HEK293 (cell line): ENCODE data around the gene KLHL17.

Experiments
- GLI2 ChIP-seq: fragments of 450-650 bp; formaldehyde crosslinking; IDR thresholded peaks from 2 replicates; pipeline ENCODE4; 2017; ENCODE audit warnings: missing biosample characterization, missing genetic modification characterization, low read depth, borderline replicate concordance
- GLIS1 ChIP-seq: fragments of 450-650 bp; formaldehyde crosslinking; IDR thresholded peaks from 2 replicates; pipeline ENCODE4 v1.5.1; 2016; ENCODE audit warnings: missing biosample characterization, missing genetic modification characterization
- HOXA7 ChIP-seq: sonication (generic); formaldehyde crosslinking; IDR thresholded peaks from 2 replicates; pipeline ENCODE4 v1.8.1; 2022; ENCODE audit warnings: missing genetic modification reagents, borderline replicate concordance
- HOXC10 ChIP-seq: sonication (generic); formaldehyde crosslinking; IDR thresholded peaks from 2 replicates; pipeline ENCODE4 v1.8.1; 2023; ENCODE audit warnings: mild to moderate bottlenecking, missing genetic modification reagents
- KLF10 ChIP-seq: fragments of 450-650 bp; IDR thresholded peaks from 2 replicates; pipeline ENCODE4 v1.5.1; 2018; ENCODE audit warnings: missing biosample characterization, mild to moderate bottlenecking, missing genetic modification characterization
- MYNN ChIP-seq: fragments of 450-650 bp; formaldehyde crosslinking; IDR thresholded peaks from 2 replicates; pipeline ENCODE4 v1.5.1; 2016; ENCODE audit warnings: missing biosample characterization, missing genetic modification characterization, borderline replicate concordance
- PRDM1 ChIP-seq: fragments of 450-650 bp; formaldehyde crosslinking; IDR thresholded peaks from 2 replicates; pipeline ENCODE4; 2016; ENCODE audit warnings: missing biosample characterization, missing genetic modification characterization
- REPIN1 ChIP-seq: fragments of 450-650 bp; formaldehyde crosslinking; IDR thresholded peaks from 2 replicates; pipeline ENCODE4 v1.5.1; 2017; ENCODE audit warnings: missing biosample characterization, missing genetic modification characterization, low read depth
- SETDB1 ChIP-seq: IDR thresholded peaks from one replicate; pipeline ENCODE4 v1.6.1; 2017; ENCODE audit warnings: mild to moderate bottlenecking, low read length, moderate library complexity, mixed read lengths; ENCODE audit not compliant: insufficient read length
- TCF7L2 ChIP-seq: IDR thresholded peaks from 2 replicates; pipeline ENCODE4 v1.6.1; 2011; ENCODE audit warnings: low read depth, mild to moderate bottlenecking, inconsistent platforms, low read length, moderate library complexity, borderline replicate concordance
- ZBTB1 ChIP-seq: fragments of 450-650 bp; formaldehyde crosslinking; IDR thresholded peaks from 2 replicates; pipeline ENCODE4 v1.5.1; 2016; ENCODE audit warnings: missing biosample characterization, missing genetic modification characterization
- ZBTB11 ChIP-seq: fragments of 450-650 bp; formaldehyde crosslinking; conservative IDR thresholded peaks from 2 replicates; pipeline ENCODE4 v1.5.1; 2016; ENCODE audit warnings: low read depth, missing biosample characterization, missing genetic modification characterization
- ZBTB8A ChIP-seq: fragments of 450-650 bp; formaldehyde crosslinking; IDR thresholded peaks from 2 replicates; pipeline ENCODE4 v1.5.1; 2016; ENCODE audit warnings: missing biosample characterization, missing genetic modification characterization
- ZNF169 ChIP-seq: fragments of 450-650 bp; formaldehyde crosslinking; IDR thresholded peaks from 2 replicates; pipeline ENCODE4 v1.5.1; 2016; ENCODE audit warnings: missing biosample characterization, missing genetic modification characterization
- ZNF214 ChIP-seq: fragments of 450-650 bp; formaldehyde crosslinking; IDR thresholded peaks from 2 replicates; pipeline ENCODE4 v1.5.1; 2017; ENCODE audit warnings: missing biosample characterization, mild to moderate bottlenecking, missing genetic modification characterization, borderline replicate concordance
- ZNF248 ChIP-seq: fragments of 450-650 bp; formaldehyde crosslinking; IDR thresholded peaks from 2 replicates; pipeline ENCODE4 v1.5.1; 2017; ENCODE audit warnings: missing biosample characterization, missing genetic modification characterization
- ZNF350 ChIP-seq: fragments of 450-650 bp; formaldehyde crosslinking; IDR thresholded peaks from 2 replicates; pipeline ENCODE4 v1.5.0; 2017; ENCODE audit warnings: missing biosample characterization, mild to moderate bottlenecking, missing genetic modification characterization
- ZNF398 ChIP-seq: fragments of 450-650 bp; formaldehyde crosslinking; IDR thresholded peaks from 2 replicates; pipeline ENCODE4 v1.5.1; 2017; ENCODE audit warnings: missing biosample characterization, missing genetic modification characterization
- ZNF426 ChIP-seq: fragments of 450-650 bp; formaldehyde crosslinking; IDR thresholded peaks from 2 replicates; pipeline ENCODE4 v1.5.1; 2017; ENCODE audit warnings: missing biosample characterization, missing genetic modification characterization, mild to moderate bottlenecking, inconsistent platforms, moderate library complexity
- ZNF473 ChIP-seq: fragments of 450-650 bp; formaldehyde crosslinking; IDR thresholded peaks from 2 replicates; pipeline ENCODE4 v1.5.1; 2017; ENCODE audit warnings: missing biosample characterization, missing genetic modification characterization
- ZNF488 ChIP-seq: fragments of 450-650 bp; formaldehyde crosslinking; IDR thresholded peaks from 2 replicates; pipeline ENCODE4 v1.5.1; 2016; ENCODE audit warnings: missing biosample characterization, missing genetic modification characterization
- ZNF548 ChIP-seq: fragments of 450-650 bp; formaldehyde crosslinking; IDR thresholded peaks from 2 replicates; pipeline ENCODE4 v1.5.1; 2016; ENCODE audit warnings: missing biosample characterization, missing genetic modification characterization
- ZNF558 ChIP-seq: fragments of 450-650 bp; formaldehyde crosslinking; IDR thresholded peaks from 2 replicates; pipeline ENCODE4 v1.5.1; 2016; ENCODE audit warnings: missing biosample characterization, missing genetic modification characterization
- ZNF580 ChIP-seq: fragments of 450-650 bp; formaldehyde crosslinking; IDR thresholded peaks from 2 replicates; pipeline ENCODE4 v1.5.1; 2016; ENCODE audit warnings: missing biosample characterization, missing genetic modification characterization
- ZNF585B ChIP-seq: fragments of 450-650 bp; formaldehyde crosslinking; IDR thresholded peaks from 2 replicates; pipeline ENCODE4 v1.5.1; 2016; ENCODE audit warnings: missing biosample characterization, missing genetic modification characterization
- ZNF596 ChIP-seq: fragments of 450-650 bp; IDR thresholded peaks from 2 replicates; pipeline ENCODE4 v1.5.0; 2018; ENCODE audit warnings: missing biosample characterization, mild to moderate bottlenecking, missing genetic modification characterization, moderate library complexity
- ZNF701 ChIP-seq: fragments of 450-650 bp; formaldehyde crosslinking; IDR thresholded peaks from 2 replicates; pipeline ENCODE4 v1.5.1; 2016; ENCODE audit warnings: missing biosample characterization, missing genetic modification characterization
- ZNF707 ChIP-seq: fragments of 450-650 bp; formaldehyde crosslinking; IDR thresholded peaks from 2 replicates; pipeline ENCODE4 v1.5.1; 2016; ENCODE audit warnings: missing biosample characterization, missing genetic modification characterization
- ZNF76 ChIP-seq: fragments of 450-650 bp; formaldehyde crosslinking; IDR thresholded peaks from 2 replicates; pipeline ENCODE4; 2016; ENCODE audit warnings: low read depth, missing biosample characterization, missing genetic modification characterization, borderline replicate concordance
- ZNF776 ChIP-seq: fragments of 450-650 bp; formaldehyde crosslinking; IDR thresholded peaks from 2 replicates; pipeline ENCODE4 v1.5.0; 2017; ENCODE audit warnings: missing biosample characterization, missing genetic modification characterization, borderline replicate concordance
- ZNF792 ChIP-seq: fragments of 450-650 bp; formaldehyde crosslinking; IDR thresholded peaks from 2 replicates; pipeline ENCODE4 v1.5.1; 2016; ENCODE audit warnings: missing biosample characterization, missing genetic modification characterization
- ZNF843 ChIP-seq: fragments of 450-650 bp; formaldehyde crosslinking; IDR thresholded peaks from 2 replicates; pipeline ENCODE4 v1.5.1; 2016; ENCODE audit warnings: missing biosample characterization, missing genetic modification characterization
- ZSCAN30 ChIP-seq: fragments of 450-650 bp; IDR thresholded peaks from 2 replicates; pipeline ENCODE4 v1.5.1; 2018; ENCODE audit warnings: missing biosample characterization, mild to moderate bottlenecking, missing genetic modification characterization, moderate library complexity
- ZSCAN5A ChIP-seq: fragments of 450-650 bp; formaldehyde crosslinking; IDR thresholded peaks from 2 replicates; pipeline ENCODE4 v1.5.1; 2016; ENCODE audit warnings: missing biosample characterization, missing genetic modification characterization

The KLHL17 gene

GRCh38 chr1:1000357-1001056, 40.1 kb downstream of the KLHL17 start (continued):
- TF ChIP-seq ZBTB1 (tag by site-specific recombination) = no peak
- peak; percentile 6 for TF ChIP-seq ZBTB11 (tag by site-specific recombination)
- no peak for TF ChIP-seq ZNF701
- TF ChIP-seq HOXA7 (CRISPR knock-in tag) = no peak
- no peak for TF ChIP-seq ZNF248 (tag by site-specific recombination)
- TF ChIP-seq ZNF776 (tag by site-specific recombination) = no peak
- peak; percentile 79; the same call in 1 of the 2 replicates for TF ChIP-seq ZNF792
- peak; percentile 87 for TF ChIP-seq GLIS1 (tag by site-specific recombination)
- TF ChIP-seq KLF10 (tag by site-specific recombination) = peak; percentile 94
- TF ChIP-seq ZNF76 (tag by site-specific recombination) = peak; percentile 90
- TF ChIP-seq HOXC10 (CRISPR knock-in tag) = no peak; the same call in 1 of the 2 replicates
- TF ChIP-seq ZNF580 (tag by site-specific recombination) = peak; percentile 55; the same call in 1 of the 2 replicates
- peak; percentile 78 for TF ChIP-seq ZNF488 (tag by site-specific recombination)
- TF ChIP-seq ZNF707 (tag by site-specific recombination) = 0 out of 2 replicates have a peak, but pooled peaks have one; percentile 24
- TF ChIP-seq ZNF426 (tag by site-specific recombination) = no peak
- no peak for TF ChIP-seq TCF7L2
- no peak for TF ChIP-seq ZNF350
- TF ChIP-seq ZSCAN30 (tag by site-specific recombination) = peak; percentile 89
- TF ChIP-seq ZNF585B (tag by site-specific recombination) = no peak; the same call in 1 of the 2 replicates
- no peak for TF ChIP-seq ZNF214 (tag by site-specific recombination)
- TF ChIP-seq ZNF843 = peak; percentile 85
- no peak for TF ChIP-seq GLI2 (tag by site-specific recombination)
- peak; percentile 68 for TF ChIP-seq ZNF596 (tag by site-specific recombination)
- peak; percentile 16 for TF ChIP-seq SETDB1
- TF ChIP-seq ZBTB8A (tag by site-specific recombination) = peak; percentile 93
- TF ChIP-seq PRDM1 = peak; percentile 75
- peak; percentile 76; the same call in 1 of the 2 replicates for TF ChIP-seq MYNN
- TF ChIP-seq REPIN1 (tag by site-specific recombination) = peak; percentile 69; the same call in 1 of the 2 replicates
- TF ChIP-seq ZNF398 (tag by site-specific recombination) = peak; percentile 74
- peak; percentile 98 for TF ChIP-seq ZSCAN5A (tag by site-specific recombination)
- TF ChIP-seq ZNF169 = peak; percentile 90
- TF ChIP-seq ZNF548 (tag by site-specific recombination) = no peak
- no peak for TF ChIP-seq ZNF473 (tag by site-specific recombination)
- peak; percentile 40; the same call in 1 of the 2 replicates for TF ChIP-seq ZNF558
